Measurements from ENCODE around the gene CTBS.

The CTBS gene

GRCh38 chr1:84505493-84506001, 68.7 kb downstream of the CTBS start:
- DNase-seq = peak; percentile 55

GRCh38 chr1:84504580-84505492, 69.4 kb downstream of the CTBS start:
- DNase-seq = peak; percentile 43

- DNase-seq = no peak
Observed at GRCh38 chr1:84502927-84503326, 71.3 kb downstream of the CTBS start.
